PC-3 (cell line): ENCODE data around the gene ZBTB48.

Experiments used
- EZH2 ChIP-seq: fragments of 300-600 bp; sonication (generic); IDR thresholded peaks from one replicate; pipeline ENCODE4 v1.6.1; 2017; ENCODE audit warnings: antibody characterized with exemption, mild to moderate bottlenecking, low read length; ENCODE audit not compliant: unreplicated experiment
- TF ChIP-seq, protein P1 (sequence below): fragments of 300-600 bp; sonication (generic); conservative IDR thresholded peaks from 2 replicates; pipeline ENCODE4 v1.5.1; 2017; ENCODE audit warnings: antibody characterized with exemption, low read depth, mild to moderate bottlenecking, low read length

DNA sequence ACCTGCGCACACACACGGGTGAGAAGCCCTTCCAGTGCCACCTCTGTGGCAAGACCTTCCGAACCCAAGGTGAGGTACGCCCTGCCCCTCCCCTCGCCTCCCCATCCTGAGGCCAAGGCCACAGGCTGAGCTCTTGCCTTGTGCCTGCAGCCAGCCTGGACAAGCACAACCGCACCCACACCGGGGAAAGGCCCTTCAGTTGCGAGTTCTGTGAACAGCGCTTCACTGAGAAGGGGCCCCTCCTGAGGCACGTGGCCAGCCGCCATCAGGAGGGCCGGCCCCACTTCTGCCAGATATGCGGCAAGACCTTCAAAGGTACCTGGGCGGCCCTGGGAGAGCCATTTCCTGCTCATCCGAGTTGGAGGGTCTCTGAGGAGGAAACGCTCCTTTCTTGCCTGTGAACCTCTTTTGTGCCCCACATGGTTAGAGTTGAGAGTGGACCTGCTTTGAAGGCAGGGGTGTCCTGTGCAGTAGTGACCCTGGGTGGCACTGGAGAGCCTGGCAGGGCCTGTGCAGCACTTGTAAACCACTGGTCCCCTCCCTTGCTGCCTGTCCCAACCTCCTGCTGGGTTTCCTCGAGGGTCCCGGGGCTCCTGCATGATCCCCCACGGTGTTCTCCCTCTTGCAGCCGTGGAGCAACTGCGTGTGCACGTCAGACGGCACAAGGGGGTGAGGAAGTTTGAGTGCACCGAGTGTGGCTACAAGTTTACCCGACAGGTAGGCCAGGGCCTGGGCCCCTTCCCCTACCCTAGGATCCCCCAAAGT lies 8.5 kb downstream of the ZBTB48 start:
- TF ChIP-seq, protein P1, sequence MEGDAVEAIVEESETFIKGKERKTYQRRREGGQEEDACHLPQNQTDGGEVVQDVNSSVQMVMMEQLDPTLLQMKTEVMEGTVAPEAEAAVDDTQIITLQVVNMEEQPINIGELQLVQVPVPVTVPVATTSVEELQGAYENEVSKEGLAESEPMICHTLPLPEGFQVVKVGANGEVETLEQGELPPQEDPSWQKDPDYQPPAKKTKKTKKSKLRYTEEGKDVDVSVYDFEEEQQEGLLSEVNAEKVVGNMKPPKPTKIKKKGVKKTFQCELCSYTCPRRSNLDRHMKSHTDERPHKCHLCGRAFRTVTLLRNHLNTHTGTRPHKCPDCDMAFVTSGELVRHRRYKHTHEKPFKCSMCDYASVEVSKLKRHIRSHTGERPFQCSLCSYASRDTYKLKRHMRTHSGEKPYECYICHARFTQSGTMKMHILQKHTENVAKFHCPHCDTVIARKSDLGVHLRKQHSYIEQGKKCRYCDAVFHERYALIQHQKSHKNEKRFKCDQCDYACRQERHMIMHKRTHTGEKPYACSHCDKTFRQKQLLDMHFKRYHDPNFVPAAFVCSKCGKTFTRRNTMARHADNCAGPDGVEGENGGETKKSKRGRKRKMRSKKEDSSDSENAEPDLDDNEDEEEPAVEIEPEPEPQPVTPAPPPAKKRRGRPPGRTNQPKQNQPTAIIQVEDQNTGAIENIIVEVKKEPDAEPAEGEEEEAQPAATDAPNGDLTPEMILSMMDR, result no peak
- TF ChIP-seq EZH2, result no peak
